PC-9 (cell line): ENCODE measurements around the gene RPL27.

Source experiments
- EZH2 ChIP-seq: fragments of 200-600 bp; sonication (generic); IDR thresholded peaks from 2 replicates; pipeline ENCODE4 v1.8.0; 2017; ENCODE audit warnings: antibody characterized with exemption, low read depth
- TF ChIP-seq, protein P1 (sequence below): fragments of 200-600 bp; sonication (generic); conservative IDR thresholded peaks from 2 replicates; pipeline ENCODE4 v1.6.1; 2017; ENCODE audit warnings: mixed run types, antibody characterized with exemption, mild to moderate bottlenecking, moderate library complexity

- TF ChIP-seq EZH2: no peak
- TF ChIP-seq, protein P1, sequence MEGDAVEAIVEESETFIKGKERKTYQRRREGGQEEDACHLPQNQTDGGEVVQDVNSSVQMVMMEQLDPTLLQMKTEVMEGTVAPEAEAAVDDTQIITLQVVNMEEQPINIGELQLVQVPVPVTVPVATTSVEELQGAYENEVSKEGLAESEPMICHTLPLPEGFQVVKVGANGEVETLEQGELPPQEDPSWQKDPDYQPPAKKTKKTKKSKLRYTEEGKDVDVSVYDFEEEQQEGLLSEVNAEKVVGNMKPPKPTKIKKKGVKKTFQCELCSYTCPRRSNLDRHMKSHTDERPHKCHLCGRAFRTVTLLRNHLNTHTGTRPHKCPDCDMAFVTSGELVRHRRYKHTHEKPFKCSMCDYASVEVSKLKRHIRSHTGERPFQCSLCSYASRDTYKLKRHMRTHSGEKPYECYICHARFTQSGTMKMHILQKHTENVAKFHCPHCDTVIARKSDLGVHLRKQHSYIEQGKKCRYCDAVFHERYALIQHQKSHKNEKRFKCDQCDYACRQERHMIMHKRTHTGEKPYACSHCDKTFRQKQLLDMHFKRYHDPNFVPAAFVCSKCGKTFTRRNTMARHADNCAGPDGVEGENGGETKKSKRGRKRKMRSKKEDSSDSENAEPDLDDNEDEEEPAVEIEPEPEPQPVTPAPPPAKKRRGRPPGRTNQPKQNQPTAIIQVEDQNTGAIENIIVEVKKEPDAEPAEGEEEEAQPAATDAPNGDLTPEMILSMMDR: peak; percentile 85
These were observed at the start of gene RPL27 for GRCh38 chr17:42997984-42998938.
